GM12878 (cell line): ENCODE measurements around the gene CACNA2D1. TPM values are rescaled to one million over a fixed set of nuclear protein-coding genes. Genes with fewer than 3 reads are reported as not detected.

ENCODE experiments used
- BRCA1 ChIP-seq: IDR thresholded peaks from 2 replicates; pipeline ENCODE4 v1.6.1; 2011; ENCODE audit warnings: low read depth, low read length, improper control_type of control experiment
- CHD1 ChIP-seq: IDR thresholded peaks from 2 replicates; pipeline ENCODE4 v1.6.1; 2012; ENCODE audit warnings: low read depth, low read length, improper control_type of control experiment
- DPF2 ChIP-seq: fragments of 450-650 bp; IDR thresholded peaks from 2 replicates; pipeline ENCODE4 v1.6.1; 2017; ENCODE audit warnings: mild to moderate bottlenecking
- GABPA ChIP-seq: IDR thresholded peaks from 2 replicates; pipeline ENCODE4 v1.6.1; 2014; ENCODE audit warnings: antibody characterized with exemption, low read depth, mild to moderate bottlenecking, inconsistent platforms
- IKZF1 ChIP-seq: fragments of 450-650 bp; conservative IDR thresholded peaks from 2 replicates; pipeline ENCODE4 v1.6.1; 2017; ENCODE audit warnings: antibody characterized with exemption, mild to moderate bottlenecking
- NFYB ChIP-seq: IDR thresholded peaks from 2 replicates; pipeline ENCODE4 v1.6.1; 2011; ENCODE audit warnings: low read depth, mild to moderate bottlenecking, low read length, improper control_type of control experiment, moderate library complexity; ENCODE audit not compliant: insufficient read depth
- NKRF ChIP-seq: fragments of 450-650 bp; conservative IDR thresholded peaks from 2 replicates; pipeline ENCODE4 v1.6.1; 2017; ENCODE audit warnings: mild to moderate bottlenecking, moderate library complexity
- SKIL ChIP-seq: fragments of 450-650 bp; IDR thresholded peaks from 2 replicates; pipeline ENCODE4 v1.6.1; 2017; ENCODE audit warnings: mild to moderate bottlenecking, low read depth, inconsistent platforms; ENCODE audit not compliant: poor library complexity, severe bottlenecking
- SMAD1 ChIP-seq: fragments of 450-650 bp; IDR thresholded peaks from 2 replicates; pipeline ENCODE4 v1.6.1; 2018; ENCODE audit warnings: mild to moderate bottlenecking, low read depth; ENCODE audit not compliant: partially characterized antibody
- SP1 ChIP-seq: IDR thresholded peaks from one replicate; pipeline ENCODE4 v1.6.1; 2011; ENCODE audit warnings: low read depth, low read length
- TCF7 ChIP-seq: IDR thresholded peaks from 2 replicates; pipeline ENCODE4 v1.6.1; 2014; ENCODE audit warnings: antibody characterized with exemption, borderline replicate concordance
- ZBTB11 ChIP-seq: fragments of 450-650 bp; formaldehyde crosslinking; IDR thresholded peaks from 2 replicates; pipeline ENCODE4 v1.5.0; 2022; ENCODE audit warnings: mild to moderate bottlenecking, missing genetic modification characterization
- polyA plus RNA-seq, 11 experiments: library from polyadenylated mRNA; depleted of rRNA in 4 of 11; unstranded in 6 of 11; stranded (reverse) in 5 of 11; fragments of >200 nt; fragmentation: Nextera tagmentation in 4 of 11; fragmentation: Illumina TruSeq in 1 of 11; extraction: Ambion mirVana in 4 of 11; extraction: Trizol in 1 of 11; gene quantifications; 1 replicate in 1 of 11; 2 replicates in 10 of 11; pipeline versions ENCODE4 v1.2.1 to v1.2.3, GENCODE V29; 2011 to 2016; ENCODE audit warnings: inconsistent platforms in 2 of 11, missing spikeins in 2 of 11, low read depth in 1 of 11
- total RNA-seq, 4 experiments: library from RNA; depleted of rRNA in 3 of 4; stranded (reverse); fragments of >200 nt in 3 of 4; fragmentation: Illumina TruSeq in 1 of 4; extraction: Trizol in 1 of 4; gene quantifications; 2 replicates each; pipeline versions ENCODE4 v1.2.1 to v1.2.3, GENCODE V29; 2013 to 2021
- TF ChIP-seq, protein P1 (sequence below): IDR thresholded peaks from 2 replicates; pipeline ENCODE4 v1.6.1; 2012; ENCODE audit warnings: improper control_type of control experiment, low read depth, low read length; ENCODE audit not compliant: insufficient replicate concordance
- TF ChIP-seq, protein P2 (sequence below): fragments of 450-650 bp; IDR thresholded peaks from 2 replicates; pipeline ENCODE4 v1.6.1; 2017; ENCODE audit warnings: borderline replicate concordance

The CACNA2D1 gene
- total and polyA plus RNA-seq, 10 of the 15 experiments (the other 5 are each of a cell fraction or from before 2014, with no cell fraction given), result 0.14 to 14.8 (median 0.97) TPM

- TF ChIP-seq, protein P1, sequence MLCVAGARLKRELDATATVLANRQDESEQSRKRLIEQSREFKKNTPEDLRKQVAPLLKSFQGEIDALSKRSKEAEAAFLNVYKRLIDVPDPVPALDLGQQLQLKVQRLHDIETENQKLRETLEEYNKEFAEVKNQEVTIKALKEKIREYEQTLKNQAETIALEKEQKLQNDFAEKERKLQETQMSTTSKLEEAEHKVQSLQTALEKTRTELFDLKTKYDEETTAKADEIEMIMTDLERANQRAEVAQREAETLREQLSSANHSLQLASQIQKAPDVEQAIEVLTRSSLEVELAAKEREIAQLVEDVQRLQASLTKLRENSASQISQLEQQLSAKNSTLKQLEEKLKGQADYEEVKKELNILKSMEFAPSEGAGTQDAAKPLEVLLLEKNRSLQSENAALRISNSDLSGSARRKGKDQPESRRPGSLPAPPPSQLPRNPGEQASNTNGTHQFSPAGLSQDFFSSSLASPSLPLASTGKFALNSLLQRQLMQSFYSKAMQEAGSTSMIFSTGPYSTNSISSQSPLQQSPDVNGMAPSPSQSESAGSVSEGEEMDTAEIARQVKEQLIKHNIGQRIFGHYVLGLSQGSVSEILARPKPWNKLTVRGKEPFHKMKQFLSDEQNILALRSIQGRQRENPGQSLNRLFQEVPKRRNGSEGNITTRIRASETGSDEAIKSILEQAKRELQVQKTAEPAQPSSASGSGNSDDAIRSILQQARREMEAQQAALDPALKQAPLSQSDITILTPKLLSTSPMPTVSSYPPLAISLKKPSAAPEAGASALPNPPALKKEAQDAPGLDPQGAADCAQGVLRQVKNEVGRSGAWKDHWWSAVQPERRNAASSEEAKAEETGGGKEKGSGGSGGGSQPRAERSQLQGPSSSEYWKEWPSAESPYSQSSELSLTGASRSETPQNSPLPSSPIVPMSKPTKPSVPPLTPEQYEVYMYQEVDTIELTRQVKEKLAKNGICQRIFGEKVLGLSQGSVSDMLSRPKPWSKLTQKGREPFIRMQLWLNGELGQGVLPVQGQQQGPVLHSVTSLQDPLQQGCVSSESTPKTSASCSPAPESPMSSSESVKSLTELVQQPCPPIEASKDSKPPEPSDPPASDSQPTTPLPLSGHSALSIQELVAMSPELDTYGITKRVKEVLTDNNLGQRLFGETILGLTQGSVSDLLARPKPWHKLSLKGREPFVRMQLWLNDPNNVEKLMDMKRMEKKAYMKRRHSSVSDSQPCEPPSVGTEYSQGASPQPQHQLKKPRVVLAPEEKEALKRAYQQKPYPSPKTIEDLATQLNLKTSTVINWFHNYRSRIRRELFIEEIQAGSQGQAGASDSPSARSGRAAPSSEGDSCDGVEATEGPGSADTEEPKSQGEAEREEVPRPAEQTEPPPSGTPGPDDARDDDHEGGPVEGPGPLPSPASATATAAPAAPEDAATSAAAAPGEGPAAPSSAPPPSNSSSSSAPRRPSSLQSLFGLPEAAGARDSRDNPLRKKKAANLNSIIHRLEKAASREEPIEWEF, result no peak
- TF ChIP-seq IKZF1 (no peak), SP1 (no peak), BRCA1 (no peak), CHD1 (no peak), SKIL (no peak), SMAD1 (no peak), NKRF (no peak), GABPA (no peak), NFYB (no peak), TCF7 (no peak), DPF2 (no peak), ZBTB11 (CRISPR knock-in tag) (no peak)
- TF ChIP-seq, protein P2, sequence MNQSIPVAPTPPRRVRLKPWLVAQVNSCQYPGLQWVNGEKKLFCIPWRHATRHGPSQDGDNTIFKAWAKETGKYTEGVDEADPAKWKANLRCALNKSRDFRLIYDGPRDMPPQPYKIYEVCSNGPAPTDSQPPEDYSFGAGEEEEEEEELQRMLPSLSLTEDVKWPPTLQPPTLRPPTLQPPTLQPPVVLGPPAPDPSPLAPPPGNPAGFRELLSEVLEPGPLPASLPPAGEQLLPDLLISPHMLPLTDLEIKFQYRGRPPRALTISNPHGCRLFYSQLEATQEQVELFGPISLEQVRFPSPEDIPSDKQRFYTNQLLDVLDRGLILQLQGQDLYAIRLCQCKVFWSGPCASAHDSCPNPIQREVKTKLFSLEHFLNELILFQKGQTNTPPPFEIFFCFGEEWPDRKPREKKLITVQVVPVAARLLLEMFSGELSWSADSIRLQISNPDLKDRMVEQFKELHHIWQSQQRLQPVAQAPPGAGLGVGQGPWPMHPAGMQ, result no peak
- TF ChIP-seq, all 136 proteins: peak for 6
Observed at GRCh38 chr7:82481499-82482097, 38.0 kb upstream of the CACNA2D1 start (continued).
